LNCAP (cell line): ENCODE measurements around the gene CNTN6.

Source experiments
- TF ChIP-seq, protein P1 (sequence below): fragments of 450-650 bp; IDR thresholded peaks from 2 replicates; pipeline ENCODE4 v1.5.1; 2017; ENCODE audit warnings: mild to moderate bottlenecking

Gene CNTN6

DNA sequence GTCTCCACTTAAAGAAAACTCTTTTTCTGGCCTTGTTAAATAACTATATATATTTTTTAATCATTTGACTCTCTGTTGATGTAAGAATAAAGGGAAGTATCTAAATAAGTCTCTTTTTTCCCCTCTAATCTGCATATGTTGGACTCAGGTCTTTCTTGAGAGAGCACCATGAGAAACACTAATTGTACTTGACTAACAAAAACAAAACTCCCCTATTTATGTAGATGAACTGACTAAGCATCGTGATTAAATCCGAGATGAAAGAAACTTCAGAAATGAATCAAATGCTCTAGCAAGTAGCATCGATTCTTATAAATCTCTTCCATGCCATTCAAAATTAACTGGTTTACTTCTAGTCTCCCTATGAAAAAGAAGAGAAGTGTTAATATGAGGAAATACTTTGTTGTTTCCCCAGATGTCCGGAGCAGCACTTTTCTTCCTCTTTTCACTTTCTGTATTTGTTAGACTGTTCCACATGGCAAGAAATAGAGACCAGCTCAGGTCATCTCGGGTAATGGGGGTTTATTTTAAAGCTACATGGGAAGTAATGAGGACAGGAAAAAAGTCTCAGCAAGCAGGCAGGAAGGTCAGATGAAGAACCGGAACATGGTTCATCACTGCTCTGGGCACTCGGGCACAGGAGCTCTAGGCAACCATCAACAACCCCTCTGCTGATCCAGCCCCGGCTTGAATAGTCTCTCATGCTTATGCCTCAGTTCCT lies 288.3 kb downstream of the CNTN6 start:
- TF ChIP-seq, protein P1, sequence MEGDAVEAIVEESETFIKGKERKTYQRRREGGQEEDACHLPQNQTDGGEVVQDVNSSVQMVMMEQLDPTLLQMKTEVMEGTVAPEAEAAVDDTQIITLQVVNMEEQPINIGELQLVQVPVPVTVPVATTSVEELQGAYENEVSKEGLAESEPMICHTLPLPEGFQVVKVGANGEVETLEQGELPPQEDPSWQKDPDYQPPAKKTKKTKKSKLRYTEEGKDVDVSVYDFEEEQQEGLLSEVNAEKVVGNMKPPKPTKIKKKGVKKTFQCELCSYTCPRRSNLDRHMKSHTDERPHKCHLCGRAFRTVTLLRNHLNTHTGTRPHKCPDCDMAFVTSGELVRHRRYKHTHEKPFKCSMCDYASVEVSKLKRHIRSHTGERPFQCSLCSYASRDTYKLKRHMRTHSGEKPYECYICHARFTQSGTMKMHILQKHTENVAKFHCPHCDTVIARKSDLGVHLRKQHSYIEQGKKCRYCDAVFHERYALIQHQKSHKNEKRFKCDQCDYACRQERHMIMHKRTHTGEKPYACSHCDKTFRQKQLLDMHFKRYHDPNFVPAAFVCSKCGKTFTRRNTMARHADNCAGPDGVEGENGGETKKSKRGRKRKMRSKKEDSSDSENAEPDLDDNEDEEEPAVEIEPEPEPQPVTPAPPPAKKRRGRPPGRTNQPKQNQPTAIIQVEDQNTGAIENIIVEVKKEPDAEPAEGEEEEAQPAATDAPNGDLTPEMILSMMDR: no peak

- TF ChIP-seq, protein P1: no peak
These were observed 288.8 kb downstream of the CNTN6 start for GRCh38 chr3:1381647-1382036.

GRCh38 chr3:1394188-1394587 lies 301.4 kb downstream of the CNTN6 start:
- TF ChIP-seq, protein P1: no peak

- TF ChIP-seq, protein P1: no peak
These were observed 307.7 kb downstream of the CNTN6 start for GRCh38 chr3:1400571-1400970.

GRCh38 chr3:1404270-1404962 lies 311.6 kb downstream of the CNTN6 start:
- TF ChIP-seq, protein P1: no peak

- TF ChIP-seq, protein P1: no peak
These were observed 313.4 kb downstream of the CNTN6 start for GRCh38 chr3:1406250-1406649.

- TF ChIP-seq, protein P1: no peak
These were observed 328.8 kb downstream of the CNTN6 start for GRCh38 chr3:1421577-1421976.
